IPS-18c (cell line): ENCODE measurements around the gene A1BG.
"Not testable (repeated sequence)": the region's sequence is repeated elsewhere in the genome, so short reads cannot be mapped to it uniquely, and the experiment has no call there.

Experiments
- H3K4me3 ChIP-seq: 2 replicates; pipeline ENCODE4 v1.7.0; 2013; ENCODE audit warnings: low read depth, mild to moderate bottlenecking, low read length, moderate library complexity; ENCODE audit not compliant: insufficient read depth
- H3K9me3 ChIP-seq: one replicate; pipeline ENCODE4 v1.6.1; 2013; ENCODE audit warnings: mild to moderate bottlenecking, low read length, moderate library complexity; ENCODE audit not compliant: control insufficient read depth, insufficient read depth

A1BG gene

GRCh38 chr19:58325311-58326022 is 27.8 kb downstream of the A1BG start:
- no peaks in the 10 kb centered on the region for H3K9me3 ChIP-seq
- peak overlapping the region; percentile 78 for H3K4me3 ChIP-seq

- Histone ChIP-seq H3K4me3 (no peak overlapping the region), H3K9me3 (no peaks in the 10 kb centered on the region)
These were observed 34.1 kb downstream of the A1BG start for GRCh38 chr19:58319241-58319640.

- no peaks in the 10 kb centered on the region for H3K9me3 ChIP-seq
These were observed 35.0 kb downstream of the A1BG start for GRCh38 chr19:58318297-58318696.

GRCh38 chr19:58317476-58318072 is 35.7 kb downstream of the A1BG start:
- Histone ChIP-seq H3K4me3 (no peak overlapping the region), H3K9me3 (no peaks in the 10 kb centered on the region)

More at GRCh38 chr19:58318297-58318696, 35.0 kb downstream of the A1BG start:
- no peak overlapping the region for H3K4me3 ChIP-seq

- H3K4me3 ChIP-seq = no peak overlapping the region
- H3K9me3 ChIP-seq = no peaks in the 10 kb centered on the region
These were observed 37.7 kb downstream of the A1BG start for GRCh38 chr19:58315580-58315979.

GRCh38 chr19:58311345-58311865 is 41.9 kb downstream of the A1BG start:
- H3K9me3 ChIP-seq = no peaks in the 10 kb centered on the region
- no peak overlapping the region for H3K4me3 ChIP-seq

- H3K4me3 ChIP-seq, H3K9me3 ChIP-seq: not testable (repeated sequence)
These were observed 42.6 kb downstream of the A1BG start for GRCh38 chr19:58310685-58311084.

GRCh38 chr19:58307736-58308135 is 45.6 kb downstream of the A1BG start:
- peaks cover 2% of the 10 kb centered on the region for H3K9me3 ChIP-seq

GRCh38 chr19:58305932-58306323 is 47.4 kb downstream of the A1BG start:
- peaks cover 2% of the 10 kb centered on the region for H3K9me3 ChIP-seq
- H3K4me3 ChIP-seq = peak overlapping the region; percentile 99

More at GRCh38 chr19:58307736-58308135, 45.6 kb downstream of the A1BG start:
- H3K4me3 ChIP-seq = no peak overlapping the region

- Histone ChIP-seq H3K9me3 (peaks cover 2% of the 10 kb centered on the region), H3K4me3 (peak within 1 kb of the TSS; percentile 99)
These were observed 48.0 kb downstream of the A1BG start, which contains the start of gene ERVK3-1 for GRCh38 chr19:58305065-58305931. Gene ERVK3-1 (plus strand): TSS chr19:58305377. CDS start chr19:58312169, 6,792 bp downstream.

- peak overlapping the region; percentile 29; the same call in 1 of the 2 replicates for H3K4me3 ChIP-seq
- peaks cover 2% of the 10 kb centered on the region for H3K9me3 ChIP-seq
These were observed 48.6 kb downstream of the A1BG start for GRCh38 chr19:58304748-58305064.

GRCh38 chr19:58304255-58304654 is 49.0 kb downstream of the A1BG start:
- H3K4me3 ChIP-seq = peak overlapping the region; percentile 29
- peaks cover 2% of the 10 kb centered on the region for H3K9me3 ChIP-seq

GRCh38 chr19:58300620-58301019 is 52.7 kb downstream of the A1BG start:
- no peak overlapping the region for H3K4me3 ChIP-seq
- H3K9me3 ChIP-seq = peaks cover 2% of the 10 kb centered on the region

- H3K4me3 ChIP-seq = no peak overlapping the region
These were observed 57.2 kb downstream of the A1BG start for GRCh38 chr19:58296104-58296503.

More at GRCh38 chr19:58296104-58296503, 57.2 kb downstream of the A1BG start:
- H3K9me3 ChIP-seq = peaks cover 4% of the 10 kb centered on the region
